ENCODE measurements around the gene PPP4R3B. TPM values are rescaled to one million over a fixed set of nuclear protein-coding genes. Genes with fewer than 3 reads are reported as not detected.

PPP4R3B gene
- total and polyA plus RNA-seq, 2 experiments from 2014 or later: 24.2 to 31.1 TPM

DNA sequence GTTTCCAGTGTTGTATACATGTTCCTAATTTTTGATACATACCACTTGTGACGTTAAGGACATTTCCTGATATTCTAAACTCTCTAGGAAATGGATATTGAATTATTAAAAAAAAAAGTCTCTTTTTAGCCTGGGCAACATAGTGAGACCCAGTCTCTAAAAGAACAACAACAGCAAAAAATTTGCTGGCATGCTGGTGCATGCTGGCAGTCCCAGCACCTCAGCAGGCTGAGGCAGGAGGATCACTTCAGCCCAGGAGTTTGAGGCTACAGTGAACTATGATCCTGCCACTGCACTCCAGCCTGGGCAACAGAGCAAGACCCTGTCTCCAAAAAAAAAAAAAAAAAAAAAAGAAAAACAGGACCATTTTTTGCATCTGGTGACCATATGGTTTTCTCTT lies 10.5 kb upstream of the PPP4R3B start:
- H3K9me3 ChIP-seq (ENCODE audit: low read depth): no peaks in the 10 kb centered on the region
- no peaks in the 10 kb centered on the region for H3K27me3 ChIP-seq
- DNase-seq (ENCODE audit: low read depth in 1 of 2, low spot score in 1 of 2): no peak
- no peak overlapping the region for H3K4me3 ChIP-seq
- H3K27ac ChIP-seq: no peak overlapping the region
- no peaks in the 10 kb centered on the region for H3K36me3 ChIP-seq
- no peaks in the 10 kb centered on the region for H3K4me1 ChIP-seq (ENCODE audit: low read depth)
- TF ChIP-seq, protein P1, sequence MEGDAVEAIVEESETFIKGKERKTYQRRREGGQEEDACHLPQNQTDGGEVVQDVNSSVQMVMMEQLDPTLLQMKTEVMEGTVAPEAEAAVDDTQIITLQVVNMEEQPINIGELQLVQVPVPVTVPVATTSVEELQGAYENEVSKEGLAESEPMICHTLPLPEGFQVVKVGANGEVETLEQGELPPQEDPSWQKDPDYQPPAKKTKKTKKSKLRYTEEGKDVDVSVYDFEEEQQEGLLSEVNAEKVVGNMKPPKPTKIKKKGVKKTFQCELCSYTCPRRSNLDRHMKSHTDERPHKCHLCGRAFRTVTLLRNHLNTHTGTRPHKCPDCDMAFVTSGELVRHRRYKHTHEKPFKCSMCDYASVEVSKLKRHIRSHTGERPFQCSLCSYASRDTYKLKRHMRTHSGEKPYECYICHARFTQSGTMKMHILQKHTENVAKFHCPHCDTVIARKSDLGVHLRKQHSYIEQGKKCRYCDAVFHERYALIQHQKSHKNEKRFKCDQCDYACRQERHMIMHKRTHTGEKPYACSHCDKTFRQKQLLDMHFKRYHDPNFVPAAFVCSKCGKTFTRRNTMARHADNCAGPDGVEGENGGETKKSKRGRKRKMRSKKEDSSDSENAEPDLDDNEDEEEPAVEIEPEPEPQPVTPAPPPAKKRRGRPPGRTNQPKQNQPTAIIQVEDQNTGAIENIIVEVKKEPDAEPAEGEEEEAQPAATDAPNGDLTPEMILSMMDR (IDR thresholded peaks at IDR 0.05; ENCODE audit: low read depth, low read length): no peak

DNA sequence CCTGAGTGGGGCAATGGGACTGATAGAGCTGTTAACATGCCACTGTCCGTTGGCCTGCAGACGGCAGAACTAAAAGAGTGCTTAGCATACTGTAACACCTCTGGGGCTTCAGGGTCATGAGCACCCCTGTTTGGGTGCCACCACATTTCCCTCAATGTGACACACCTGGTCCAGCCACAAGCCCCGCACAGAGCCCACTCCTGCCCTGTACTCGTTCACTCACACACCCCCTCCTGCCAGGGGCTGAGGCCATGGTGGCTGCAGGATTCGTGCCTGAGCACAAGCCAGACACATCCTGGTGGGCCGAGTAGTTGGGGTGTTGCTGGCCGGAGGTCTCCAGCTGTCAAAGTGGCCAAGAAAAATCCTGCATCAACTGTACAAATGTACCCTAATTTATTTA lies 4.4 kb upstream of the PPP4R3B start:
- no peak for DNase-seq (ENCODE audit: low read depth in 1 of 2, low spot score in 1 of 2)
- no peaks in the 10 kb centered on the region for H3K27me3 ChIP-seq
- peaks cover 4% of the 10 kb centered on the region for H3K4me1 ChIP-seq (ENCODE audit: low read depth)
- TF ChIP-seq, protein P1 (IDR thresholded peaks at IDR 0.05; ENCODE audit: low read depth, low read length): no peak
- no peak overlapping the region for H3K27ac ChIP-seq
- no peaks in the 10 kb centered on the region for H3K36me3 ChIP-seq
- no peaks in the 10 kb centered on the region for H3K9me3 ChIP-seq (ENCODE audit: low read depth)
- no peak overlapping the region for H3K4me3 ChIP-seq

DNA sequence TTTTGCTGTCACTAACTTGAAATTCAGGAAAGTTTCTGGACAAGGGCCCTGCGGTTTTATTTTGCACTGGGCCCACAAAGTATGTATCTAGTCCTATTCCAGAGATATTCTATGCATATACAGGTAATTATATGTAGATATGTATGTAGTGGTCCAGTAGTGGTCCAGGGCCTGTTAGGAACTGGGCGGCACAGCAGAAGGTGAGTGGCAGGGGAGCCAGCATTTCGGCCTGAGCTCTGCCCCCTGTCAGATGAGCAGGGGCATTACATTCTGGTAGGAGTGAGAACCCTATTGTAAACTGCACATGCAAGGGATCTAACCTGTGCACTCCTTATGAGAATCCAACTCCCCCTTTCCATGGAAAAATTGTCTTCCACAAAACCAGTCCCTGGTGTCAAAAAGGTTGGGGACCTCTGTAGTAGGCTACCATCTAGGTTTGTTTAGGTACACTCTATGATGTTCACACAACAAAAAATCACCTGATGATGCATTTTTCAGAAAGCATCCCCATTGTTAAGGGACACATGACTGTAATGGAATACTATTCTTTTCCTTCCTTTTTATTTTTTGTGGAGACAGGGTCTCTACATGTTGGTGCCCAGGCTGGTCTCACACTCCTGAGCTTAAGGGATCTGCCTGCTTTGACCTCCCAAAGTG lies 2.8 kb upstream of the PPP4R3B start:
- DNase-seq (ENCODE audit: low read depth in 1 of 2, low spot score in 1 of 2): peak; percentile 6 to 23
- H3K36me3 ChIP-seq: no peaks in the 10 kb centered on the region

DNA sequence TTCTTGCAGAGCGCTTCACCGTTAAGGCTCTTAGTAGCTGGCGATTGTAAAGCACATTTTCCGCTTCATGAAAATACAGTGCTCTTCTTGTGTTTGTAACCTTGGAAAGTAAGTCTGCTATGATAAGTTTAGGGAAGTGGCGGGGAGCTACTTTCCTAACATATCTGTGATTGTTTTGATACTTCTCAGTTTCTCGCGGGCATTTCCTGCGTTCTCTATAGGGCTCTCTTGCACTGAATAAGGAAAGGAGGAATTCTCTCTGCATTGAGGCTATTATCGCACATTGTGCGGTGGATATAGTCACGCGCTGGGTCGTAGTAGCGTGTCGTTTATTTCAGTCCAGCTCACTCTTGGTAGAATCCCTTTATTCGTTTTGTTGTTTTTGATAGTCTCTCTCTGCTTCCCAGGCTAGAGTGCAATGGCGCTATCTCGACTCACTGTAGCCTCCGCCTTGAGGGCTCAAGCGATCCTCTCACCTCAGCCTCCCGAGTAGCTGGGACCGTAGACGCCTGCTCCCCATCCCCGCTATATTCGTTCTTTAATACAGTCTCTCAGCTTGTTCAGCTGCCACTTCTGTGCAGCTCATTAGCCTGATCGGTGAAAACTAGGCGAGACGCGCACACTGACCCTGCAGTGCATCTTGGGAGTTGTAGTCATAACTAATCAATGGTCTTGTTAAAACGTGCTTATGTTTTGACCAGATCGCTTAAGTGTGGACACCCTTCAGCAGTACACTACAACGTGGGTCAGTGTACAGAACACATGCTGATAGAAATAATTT lies 1.0 kb upstream of the PPP4R3B start:
- H3K36me3 ChIP-seq: peaks cover 13% of the 10 kb centered on the region
- peaks cover 4% of the 10 kb centered on the region for H3K4me1 ChIP-seq (ENCODE audit: low read depth)
- no peaks in the 10 kb centered on the region for H3K27me3 ChIP-seq
- TF ChIP-seq, protein P1 (IDR thresholded peaks at IDR 0.05; ENCODE audit: low read depth, low read length): no peak
- H3K27ac ChIP-seq: peak overlapping the region; percentile 92
- peak overlapping the region; percentile 83 for H3K4me3 ChIP-seq
- peak; percentile 54 to 64 for DNase-seq (ENCODE audit: low read depth in 1 of 2, low spot score in 1 of 2)
- no peaks in the 10 kb centered on the region for H3K9me3 ChIP-seq (ENCODE audit: low read depth)

More for the DNA sequence above, 2.8 kb upstream of the PPP4R3B start:
- no peaks in the 10 kb centered on the region for H3K27me3 ChIP-seq
- TF ChIP-seq, protein P1 (IDR thresholded peaks at IDR 0.05; ENCODE audit: low read depth, low read length): peak; percentile 49
- no peak overlapping the region for H3K27ac ChIP-seq
- H3K9me3 ChIP-seq (ENCODE audit: low read depth): no peaks in the 10 kb centered on the region
- peaks cover 4% of the 10 kb centered on the region for H3K4me1 ChIP-seq (ENCODE audit: low read depth)
- H3K4me3 ChIP-seq: no peak overlapping the region

DNA sequence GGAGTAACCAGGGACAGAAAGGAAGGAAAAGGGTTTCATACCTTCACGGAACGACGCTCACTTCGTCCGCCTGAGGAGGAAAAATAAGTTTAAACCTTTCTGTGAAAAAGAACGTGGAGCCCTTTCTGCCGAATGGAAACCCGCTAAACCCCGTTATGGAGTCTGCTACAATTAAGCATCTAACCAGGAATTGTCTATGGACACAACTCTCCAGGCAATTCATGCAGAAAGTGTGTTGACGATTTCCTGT lies 528 bp upstream of the PPP4R3B start:
- no peak for DNase-seq (ENCODE audit: low read depth in 1 of 2, low spot score in 1 of 2)

More for the DNA sequence above, 528 bp upstream of the PPP4R3B start:
- Histone ChIP-seq H3K4me1 (ENCODE audit: low read depth) (peaks cover 4% of the 10 kb centered on the region), H3K4me3 (peak overlapping the region; percentile 83), H3K9me3 (ENCODE audit: low read depth) (no peaks in the 10 kb centered on the region), H3K27me3 (no peaks in the 10 kb centered on the region), H3K27ac (peak overlapping the region; percentile 92), H3K36me3 (peaks cover 17% of the 10 kb centered on the region)
- TF ChIP-seq, protein P1 (IDR thresholded peaks at IDR 0.05; ENCODE audit: low read depth, low read length): no peak

Measured in cardiac muscle cell (in vitro differentiated cells and primary cell).